ENCODE data around the gene COPA. TPM values are rescaled to one million over a fixed set of nuclear protein-coding genes. Genes with fewer than 3 reads are reported as not detected.

Gene COPA
- total RNA-seq, 1 experiment from 2014 or later = 118 TPM

DNA sequence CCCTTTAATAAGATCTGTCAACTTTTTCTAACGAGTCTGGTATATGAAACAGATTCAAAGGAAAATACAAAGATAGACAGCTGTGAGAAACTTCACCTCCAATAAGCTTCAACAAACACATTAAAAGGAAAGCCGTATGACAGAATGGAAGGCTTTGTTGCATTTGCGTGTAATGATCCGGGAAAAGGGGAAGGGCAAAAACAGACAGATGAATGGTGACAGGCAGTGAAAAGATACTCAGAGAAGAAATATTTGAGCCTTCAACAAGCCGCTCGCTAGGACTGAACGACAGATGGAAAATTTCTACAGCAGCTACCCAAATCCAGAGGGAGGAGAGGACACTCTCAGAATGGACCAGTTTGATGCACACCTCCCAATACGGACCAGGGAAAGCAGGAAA is 14.9 kb downstream of the COPA start:
- no CpG with 5 or more reads among the region's 8 CpGs for WGBS (ENCODE audit: extremely low coverage, insufficient read length, low lambda C conversion rate)
- H3K27me3 Mint-ChIP-seq (ENCODE audit: low read depth) = no peaks in the 10 kb centered on the region

More for the DNA sequence above, 14.9 kb downstream of the COPA start:
- Mint-ChIP-seq H3K4me1 (no peaks in the 10 kb centered on the region), H3K27ac (no peak overlapping the region; a peak in 1 of 7 replicates), H3K36me3 (ENCODE audit: insufficient read depth in 1 of 3, low read depth in 3 of 3) (peaks cover 27 to 78% (median 71%) of the 10 kb centered on the region in 3 experiments; a peak in 6 of 7 replicates), H3K4me3 (no peak overlapping the region), H3K9me3 (no peaks in the 10 kb centered on the region)
- H3K4ac ChIP-seq (ENCODE audit: low read depth, low read length) = no peak overlapping the region
- no peak overlapping the region for H3K56ac ChIP-seq (ENCODE audit: insufficient read length, low read depth, low read length)
- no peak overlapping the region for H3K27ac ChIP-seq (ENCODE audit: insufficient read length, low read depth, low read length)
- no peak overlapping the region for H4K8ac ChIP-seq (replicated peaks; ENCODE audit: insufficient read length, low read depth, low read length)
- no peaks in the 10 kb centered on the region for H3K23me2 ChIP-seq (ENCODE audit: insufficient read length, low read depth, low read length, poor library complexity, severe bottlenecking)
- no peaks in the 10 kb centered on the region for H4K20me1 ChIP-seq (ENCODE audit: control insufficient read depth, insufficient read depth, insufficient read length)
- no peak overlapping the region for H3T11ph ChIP-seq (ENCODE audit: low read length)
- H2AFZ ChIP-seq (ENCODE audit: low read length) = no peak overlapping the region
- H4K5ac ChIP-seq (ENCODE audit: insufficient read length, low read depth, low read length) = no peak overlapping the region
- no peak overlapping the region for H2BK12ac ChIP-seq (ENCODE audit: insufficient read length, low read depth, low read length)
- no peak overlapping the region for H2BK20ac ChIP-seq (ENCODE audit: low read depth, low read length, poor library complexity, severe bottlenecking)
- H3K23ac ChIP-seq (ENCODE audit: insufficient read length, low read depth, low read length) = no peak overlapping the region
- no peaks in the 10 kb centered on the region for H3K79me2 ChIP-seq (ENCODE audit: insufficient read depth, low read length)
- H4K91ac ChIP-seq (ENCODE audit: insufficient read length, low read depth, low read length) = no peak overlapping the region
- H3K27me3 ChIP-seq (ENCODE audit: insufficient read depth, low read length) = no peaks in the 10 kb centered on the region
- no peaks in the 10 kb centered on the region for H3K4me1 ChIP-seq (ENCODE audit: insufficient read depth, low read length)
- no peak overlapping the region for H3K4me2 ChIP-seq (ENCODE audit: insufficient read depth, insufficient read length, low read length)
- TF ChIP-seq, protein P1, sequence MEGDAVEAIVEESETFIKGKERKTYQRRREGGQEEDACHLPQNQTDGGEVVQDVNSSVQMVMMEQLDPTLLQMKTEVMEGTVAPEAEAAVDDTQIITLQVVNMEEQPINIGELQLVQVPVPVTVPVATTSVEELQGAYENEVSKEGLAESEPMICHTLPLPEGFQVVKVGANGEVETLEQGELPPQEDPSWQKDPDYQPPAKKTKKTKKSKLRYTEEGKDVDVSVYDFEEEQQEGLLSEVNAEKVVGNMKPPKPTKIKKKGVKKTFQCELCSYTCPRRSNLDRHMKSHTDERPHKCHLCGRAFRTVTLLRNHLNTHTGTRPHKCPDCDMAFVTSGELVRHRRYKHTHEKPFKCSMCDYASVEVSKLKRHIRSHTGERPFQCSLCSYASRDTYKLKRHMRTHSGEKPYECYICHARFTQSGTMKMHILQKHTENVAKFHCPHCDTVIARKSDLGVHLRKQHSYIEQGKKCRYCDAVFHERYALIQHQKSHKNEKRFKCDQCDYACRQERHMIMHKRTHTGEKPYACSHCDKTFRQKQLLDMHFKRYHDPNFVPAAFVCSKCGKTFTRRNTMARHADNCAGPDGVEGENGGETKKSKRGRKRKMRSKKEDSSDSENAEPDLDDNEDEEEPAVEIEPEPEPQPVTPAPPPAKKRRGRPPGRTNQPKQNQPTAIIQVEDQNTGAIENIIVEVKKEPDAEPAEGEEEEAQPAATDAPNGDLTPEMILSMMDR (conservative IDR thresholded peaks at IDR 0.05) = no peak
- H2BK5ac ChIP-seq (ENCODE audit: insufficient read length, low read length) = no peak overlapping the region
- no peak for DNase-seq
- no peaks in the 10 kb centered on the region for H3K9me3 ChIP-seq (ENCODE audit: control insufficient read depth, low read depth, low read length)
- no peak overlapping the region for H2BK15ac ChIP-seq (ENCODE audit: low read depth, low read length)
- H3K9ac ChIP-seq (ENCODE audit: extremely low read depth, insufficient read length, low read length) = no peak overlapping the region
- no peak overlapping the region for H2BK120ac ChIP-seq (ENCODE audit: low read depth, low read length, poor library complexity, severe bottlenecking)
- no peaks in the 10 kb centered on the region for H3K79me1 ChIP-seq (ENCODE audit: insufficient read depth, low read depth, low read length, poor library complexity, severe bottlenecking)
- no peak overlapping the region for H3K14ac ChIP-seq (ENCODE audit: insufficient read depth, low read length)
- no peak overlapping the region for H3K18ac ChIP-seq (ENCODE audit: insufficient read length, low read depth, low read length)
- no peak overlapping the region for H2AK5ac ChIP-seq (ENCODE audit: insufficient read length, low read length)

Data from H9 (cell line).